HG02973 (cell line): ENCODE results near the gene PRKAG2.
"Not testable (repeated sequence)": the region's sequence is repeated elsewhere in the genome, so short reads cannot be mapped to it uniquely, and the experiment has no call there.

Experiments used
- ATAC-seq: cut with Tn5 transposase; IDR thresholded peaks from one replicate; pipeline ENCODE4 v1.9.1; 2021; ENCODE audit warnings: moderate library complexity; ENCODE audit not compliant: unreplicated experiment

Gene PRKAG2

GRCh38 chr7:151573046-151573445 is 303.9 kb downstream of the PRKAG2 start:
- not testable (repeated sequence) for ATAC-seq

DNA sequence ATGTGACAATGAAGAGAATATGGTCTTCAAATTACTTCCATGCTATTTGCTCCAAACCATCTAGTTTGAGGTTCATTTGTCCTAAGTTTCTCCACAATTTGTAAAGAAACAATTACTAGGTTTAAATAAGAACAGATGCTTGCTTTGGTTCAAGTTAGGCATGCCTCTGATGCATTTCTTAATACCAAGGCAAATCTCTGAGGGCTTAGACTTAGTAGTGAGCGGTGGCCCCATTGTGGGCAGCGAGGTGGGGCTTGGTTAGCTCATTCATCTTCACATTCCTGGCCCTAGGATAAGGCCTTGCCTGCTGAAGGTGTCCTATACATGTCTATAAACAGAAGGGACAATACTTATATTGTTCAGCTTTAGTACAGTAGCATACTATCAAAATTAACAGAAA is 304.8 kb downstream of the PRKAG2 start:
- ATAC-seq, result no peak

DNA sequence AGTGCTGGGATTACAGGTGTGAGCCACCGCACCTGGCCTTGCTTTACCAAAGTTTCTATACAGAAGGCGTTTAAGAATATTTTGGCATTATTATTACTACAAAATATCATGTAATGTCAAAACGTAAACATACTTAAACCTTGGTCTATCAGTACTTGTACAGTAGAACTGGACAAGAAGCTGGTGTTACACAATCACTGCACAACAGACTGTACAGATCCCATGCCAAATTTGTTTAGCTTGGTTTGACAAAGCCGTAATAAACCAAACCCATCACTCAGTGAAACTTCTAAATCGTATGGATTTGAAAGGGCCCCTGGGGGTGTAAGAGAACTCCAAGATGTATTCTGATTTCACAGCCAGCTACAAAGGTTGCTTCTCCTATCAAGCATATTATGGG is 305.4 kb downstream of the PRKAG2 start:
- ATAC-seq, result no peak

GRCh38 chr7:151570366-151570915 is 306.5 kb downstream of the PRKAG2 start:
- no peak for ATAC-seq

- ATAC-seq, result no peak
These were observed 307.7 kb downstream of the PRKAG2 start for GRCh38 chr7:151568956-151569940.

DNA sequence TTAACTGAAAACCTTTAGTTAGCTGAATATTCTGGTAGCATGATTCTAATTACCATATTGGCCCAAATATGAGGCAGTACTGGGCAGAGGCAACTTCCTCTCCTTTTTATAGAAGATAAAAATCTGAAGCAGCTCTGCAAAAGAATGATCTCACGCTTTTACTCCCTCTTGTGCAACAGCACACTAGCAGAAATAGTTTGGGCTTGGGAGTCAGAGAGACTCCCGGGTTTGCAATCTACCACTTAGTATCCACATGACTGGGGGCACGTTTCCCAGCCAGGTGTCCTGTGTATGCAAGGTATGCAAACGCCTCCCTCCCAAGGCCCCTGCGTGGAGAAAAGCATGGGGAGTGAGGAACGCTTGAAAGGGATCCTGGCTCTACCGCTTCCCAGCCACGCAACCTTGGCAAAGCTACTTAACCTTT is 310.0 kb downstream of the PRKAG2 start:
- no peak for ATAC-seq

GRCh38 chr7:151565541-151565940 is 311.4 kb downstream of the PRKAG2 start:
- no peak for ATAC-seq

DNA sequence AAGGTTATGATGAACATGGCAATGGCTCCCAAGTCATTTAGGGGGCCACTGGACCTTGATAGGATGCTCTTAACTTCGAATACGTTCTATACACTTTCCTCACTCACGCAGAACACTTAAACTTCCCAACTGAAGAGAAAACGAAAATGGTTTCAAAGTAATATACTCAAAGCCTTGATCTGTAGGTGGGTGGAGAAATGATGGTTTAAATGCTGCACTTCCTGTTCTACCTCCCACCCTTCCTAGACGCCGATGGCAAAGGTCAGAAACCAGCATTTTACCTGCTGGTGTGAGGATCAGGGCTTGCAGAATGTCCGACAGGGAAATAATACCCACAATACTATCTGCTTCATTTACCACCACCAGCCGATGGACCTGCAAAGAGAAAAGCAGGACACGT is 316.7 kb downstream of the PRKAG2 start:
- no peak for ATAC-seq

- ATAC-seq, result no peak
These were observed 317.2 kb downstream of the PRKAG2 start for GRCh38 chr7:151559557-151560183.

DNA sequence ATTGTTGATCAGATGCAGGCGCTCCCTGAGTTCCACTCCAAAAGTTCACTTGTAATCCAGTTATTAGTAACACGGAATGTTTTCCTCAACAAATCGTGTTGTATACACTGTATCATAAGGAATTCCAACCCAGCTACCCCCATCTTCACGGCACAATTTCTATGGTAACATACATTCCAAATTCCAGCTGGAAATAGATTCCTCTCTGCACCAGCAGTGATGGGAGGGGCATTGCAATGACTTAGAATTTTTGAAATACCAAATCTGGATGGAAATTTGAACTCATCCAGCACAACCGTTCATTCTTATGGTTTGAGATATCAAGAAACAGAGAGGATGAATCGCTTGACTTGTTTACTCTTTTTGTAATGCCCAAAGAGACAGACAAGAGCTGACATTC is 318.3 kb downstream of the PRKAG2 start:
- ATAC-seq, result no peak

DNA sequence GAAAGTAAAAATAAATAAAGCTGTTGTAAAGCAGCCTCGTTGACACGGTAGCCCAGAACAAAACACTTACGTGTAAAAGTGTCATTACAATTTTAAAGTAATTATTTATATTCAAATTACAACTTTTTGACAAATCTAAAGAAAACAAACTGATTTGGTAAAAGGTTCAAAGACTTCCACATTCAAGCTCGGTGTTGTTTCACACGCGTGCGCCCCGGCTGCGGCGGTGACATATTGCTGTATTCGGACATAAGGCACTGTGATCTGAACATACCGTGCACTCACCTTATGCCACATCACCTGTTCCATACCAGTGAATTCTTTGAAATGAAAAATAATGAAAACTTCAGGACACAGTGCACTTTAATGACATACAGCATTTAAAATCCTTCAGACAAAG is 320.3 kb downstream of the PRKAG2 start:
- ATAC-seq, result no peak

- no peak for ATAC-seq
These were observed 323.6 kb downstream of the PRKAG2 start for GRCh38 chr7:151553356-151553755.

GRCh38 chr7:151552352-151553028 is 324.4 kb downstream of the PRKAG2 start:
- ATAC-seq, result no peak

DNA sequence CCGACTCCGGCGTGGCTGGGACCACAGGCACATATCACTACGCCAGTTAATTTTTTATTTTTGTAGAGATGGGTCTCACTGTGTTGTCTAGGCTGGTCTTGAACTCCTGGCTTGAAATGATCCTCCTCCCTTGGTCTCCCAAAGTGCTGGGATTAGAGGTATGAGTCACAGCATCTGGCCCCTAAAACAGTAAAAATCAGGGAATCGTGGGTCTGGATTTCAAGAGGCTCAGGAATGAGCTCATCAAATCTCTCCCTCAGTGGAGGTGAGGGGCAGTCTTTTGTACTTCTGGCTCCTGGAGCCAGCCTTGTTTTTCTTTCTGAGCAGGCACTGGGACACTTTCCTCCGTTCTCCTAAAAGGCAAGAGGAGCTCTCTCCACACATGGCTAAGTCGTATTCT is 325.1 kb downstream of the PRKAG2 start:
- no peak for ATAC-seq

- ATAC-seq, result no peak
These were observed 326.1 kb downstream of the PRKAG2 start for GRCh38 chr7:151550656-151551286.

DNA sequence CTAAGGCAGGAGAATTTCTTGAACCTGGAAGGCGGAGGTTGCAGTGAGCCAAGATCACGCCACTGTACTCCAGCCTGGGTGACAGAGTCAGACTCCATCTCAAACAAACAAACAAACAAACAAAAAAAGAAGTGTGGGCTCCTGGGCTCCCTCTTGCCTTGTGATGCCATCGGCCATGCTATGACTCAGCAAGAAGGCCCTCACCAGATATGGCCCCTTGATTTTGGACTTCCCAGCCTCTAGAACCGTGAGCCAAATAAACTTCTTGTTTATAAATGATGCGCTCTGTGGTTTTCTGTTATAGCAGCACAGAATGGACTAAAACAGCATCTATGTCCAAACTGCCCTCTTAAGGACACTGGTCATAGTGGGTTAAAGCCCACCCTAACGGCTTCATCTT is 327.3 kb downstream of the PRKAG2 start:
- ATAC-seq, result no peak

GRCh38 chr7:151549083-151549482 is 327.8 kb downstream of the PRKAG2 start:
- ATAC-seq, result no peak

GRCh38 chr7:151544183-151544582 is 332.7 kb downstream of the PRKAG2 start:
- ATAC-seq, result no peak

- ATAC-seq, result no peak
These were observed 334.2 kb downstream of the PRKAG2 start for GRCh38 chr7:151542606-151543130.

DNA sequence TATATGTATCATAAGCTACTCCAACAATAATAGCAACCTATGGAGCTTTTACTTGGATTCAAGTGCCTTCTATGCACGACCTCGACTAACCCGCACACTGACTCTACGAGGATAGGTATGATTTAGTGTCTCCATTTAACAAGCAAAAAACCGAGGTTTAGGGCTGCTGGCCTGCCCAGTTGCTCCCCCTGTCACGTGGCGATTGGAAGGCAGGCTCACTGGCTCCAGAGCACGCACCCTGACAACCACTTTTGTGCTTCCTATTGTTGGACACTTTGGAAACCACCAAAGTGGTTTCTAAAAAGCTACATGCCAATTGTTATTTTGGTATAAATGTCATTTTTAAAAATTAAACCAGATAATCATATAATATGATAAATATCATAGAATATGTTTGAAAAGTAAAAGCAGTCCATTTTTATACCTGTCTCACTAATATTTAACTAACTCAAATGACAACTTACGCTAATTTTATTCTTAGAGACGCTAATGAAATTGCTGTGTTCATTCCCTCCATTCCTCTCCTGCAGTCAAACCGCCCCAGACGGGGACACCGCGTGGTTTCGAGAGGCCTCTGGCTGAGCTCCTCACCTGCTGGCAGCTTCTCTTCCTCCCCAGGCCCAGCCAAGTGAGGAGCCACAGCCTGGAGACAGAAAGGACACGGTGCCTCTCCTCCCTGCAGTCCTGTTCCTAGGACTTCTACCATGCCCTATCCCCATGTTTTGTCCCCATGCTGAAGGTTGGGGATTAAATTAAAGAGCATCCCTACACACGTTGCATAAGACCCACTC is 335.0 kb downstream of the PRKAG2 start:
- no peak for ATAC-seq
